GM19238 (cell line): Measurements from ENCODE around the gene FLVCR1.
"Not testable (repeated sequence)": the region's sequence is repeated elsewhere in the genome, so short reads cannot be mapped to it uniquely, and the experiment has no call there.

Source experiments
- DNase-seq: peaks from one replicate; pipeline ENCODE4 v3.0.0; 2011; ENCODE audit warnings: low spot score; ENCODE audit not compliant: insufficient read length

The FLVCR1 gene

DNA sequence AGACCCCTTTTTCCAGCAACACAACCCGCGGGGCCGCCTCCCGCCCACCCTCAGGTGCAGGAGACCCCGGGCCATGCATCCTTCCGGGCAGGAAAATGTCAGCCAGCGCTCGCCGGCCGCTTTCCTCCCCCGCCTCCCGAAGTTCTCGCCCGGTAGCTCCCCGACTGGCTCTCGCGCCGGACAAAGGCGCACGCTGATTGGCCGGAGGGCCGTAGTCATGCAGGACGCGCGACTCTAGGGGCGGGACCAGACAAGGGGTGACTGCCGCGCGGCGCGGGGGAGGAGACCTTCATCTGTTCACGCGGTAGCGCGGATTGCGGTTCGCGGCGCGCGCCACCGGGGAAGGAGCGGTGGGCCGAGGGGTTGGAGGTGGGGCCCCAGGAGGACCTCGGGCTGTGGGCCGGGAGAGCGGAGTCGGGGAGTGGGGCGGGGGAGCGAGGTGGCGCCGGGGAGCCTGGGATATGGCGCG, at the start of gene FLVCR1:
Gene FLVCR1, plus strand, starts transcription at position 284 of the 469 bp plus-strand sequence. Its CDS starts 178 bp downstream, at position 462.
- peak; percentile 94 for DNase-seq

DNA sequence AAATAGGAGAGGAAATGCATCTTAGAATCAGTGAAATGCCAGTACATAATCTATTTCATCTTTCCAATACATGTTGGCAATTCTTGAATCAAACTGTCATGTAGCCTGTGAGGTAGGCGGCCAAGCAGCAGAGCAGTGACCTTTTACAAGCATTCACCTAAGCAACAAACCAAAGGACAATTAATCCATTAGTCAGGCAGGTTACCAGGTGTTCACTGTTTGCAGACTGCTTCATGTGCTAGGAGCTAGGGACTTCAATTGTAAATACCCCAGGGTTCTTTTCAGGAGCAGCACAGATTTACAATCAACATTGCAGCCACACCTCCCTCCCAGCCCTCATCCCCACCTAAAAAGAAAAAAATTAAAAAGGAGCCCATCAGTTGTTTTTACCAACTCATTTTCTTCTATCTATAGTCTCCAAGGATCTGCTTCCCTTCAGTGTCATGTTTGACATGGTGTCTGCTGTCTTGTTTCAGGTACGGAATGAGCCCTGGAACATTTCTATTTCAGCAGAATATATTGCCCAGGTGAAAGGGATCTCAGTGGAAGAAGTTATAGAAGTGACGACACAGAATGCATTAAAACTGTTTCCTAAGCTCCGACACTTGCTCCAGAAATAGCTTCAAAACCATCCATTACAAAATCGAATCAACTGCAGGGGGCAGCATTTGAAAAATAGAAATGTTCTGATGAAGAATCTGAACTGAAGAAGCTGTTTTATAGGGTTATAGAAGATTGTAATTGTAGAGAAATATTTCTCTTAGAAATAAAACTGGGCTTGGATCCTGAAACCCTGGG, 43.3 kb upstream of the FLVCR1 start:
- DNase-seq = no peak

DNA sequence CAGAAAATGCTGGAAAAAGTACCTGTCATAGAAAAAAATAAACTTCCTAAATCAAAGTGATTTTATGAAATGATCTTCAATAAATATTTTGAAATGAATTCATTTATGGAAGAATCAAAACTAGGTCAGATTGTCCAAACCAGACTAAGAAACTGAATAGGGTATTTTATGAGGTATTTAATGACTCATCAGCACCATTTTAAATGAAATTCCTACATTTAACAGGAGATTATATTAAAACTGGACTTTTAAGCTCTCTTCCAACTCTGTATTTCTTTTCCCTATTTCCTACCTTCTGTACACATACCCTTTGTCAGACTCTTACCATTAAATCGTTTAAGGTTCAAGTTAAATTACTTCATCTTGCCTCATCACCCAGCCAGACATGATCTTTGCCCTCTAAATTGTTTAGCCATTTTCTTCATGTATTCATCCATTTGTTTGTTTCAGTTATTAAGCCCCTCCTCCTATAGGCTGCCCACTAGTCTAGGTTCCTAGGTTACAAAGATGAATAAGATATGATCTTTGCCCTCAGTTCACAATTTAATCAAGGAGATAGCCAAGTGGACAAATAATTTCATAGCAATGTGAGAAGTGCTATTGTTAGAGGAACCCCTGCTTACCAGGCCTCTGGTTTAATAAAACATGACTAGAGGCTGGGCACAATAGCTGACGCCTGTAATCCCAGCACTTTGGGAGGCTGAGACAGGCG, 41.4 kb upstream of the FLVCR1 start:
- no peak for DNase-seq

DNA sequence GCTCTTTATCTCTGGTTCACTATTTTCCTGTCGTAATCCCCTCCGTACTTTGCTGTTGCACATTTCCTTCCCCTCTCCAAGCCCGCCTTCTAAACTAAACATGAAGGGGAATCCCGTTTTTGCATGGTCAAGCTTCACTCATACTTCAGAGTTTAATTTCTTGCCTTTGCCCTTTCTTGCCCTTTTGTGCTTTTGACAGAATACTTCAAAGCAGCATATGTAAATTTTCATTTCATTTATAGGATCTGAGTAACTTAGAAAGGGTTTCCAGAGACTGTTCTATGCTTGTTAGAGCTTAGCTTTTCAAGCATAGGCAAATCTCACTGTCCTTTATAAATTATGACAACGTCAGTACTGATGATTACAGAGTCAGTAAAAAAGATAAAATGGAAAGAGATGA, 38.3 kb upstream of the FLVCR1 start:
- DNase-seq = no peak

DNA sequence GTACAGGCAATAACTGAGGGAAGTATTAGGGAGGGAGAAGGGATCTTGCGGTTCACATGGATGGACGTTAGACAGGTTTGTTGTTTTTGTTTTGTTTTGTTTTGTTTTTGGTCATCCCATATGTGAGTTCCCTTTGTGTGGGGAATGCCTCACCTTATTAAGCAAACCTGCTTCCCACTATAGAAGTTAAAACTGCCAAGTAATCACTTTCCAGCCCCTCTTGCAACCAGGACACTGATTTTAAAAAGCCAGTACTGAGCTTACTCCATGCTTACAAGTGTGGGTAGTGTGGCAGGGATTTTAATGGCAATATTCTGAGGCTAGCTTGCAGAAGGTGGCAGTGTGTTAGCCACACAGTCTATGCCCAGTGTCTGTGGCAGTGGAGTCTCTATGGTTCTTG, 37.1 kb upstream of the FLVCR1 start:
- no peak for DNase-seq

DNA sequence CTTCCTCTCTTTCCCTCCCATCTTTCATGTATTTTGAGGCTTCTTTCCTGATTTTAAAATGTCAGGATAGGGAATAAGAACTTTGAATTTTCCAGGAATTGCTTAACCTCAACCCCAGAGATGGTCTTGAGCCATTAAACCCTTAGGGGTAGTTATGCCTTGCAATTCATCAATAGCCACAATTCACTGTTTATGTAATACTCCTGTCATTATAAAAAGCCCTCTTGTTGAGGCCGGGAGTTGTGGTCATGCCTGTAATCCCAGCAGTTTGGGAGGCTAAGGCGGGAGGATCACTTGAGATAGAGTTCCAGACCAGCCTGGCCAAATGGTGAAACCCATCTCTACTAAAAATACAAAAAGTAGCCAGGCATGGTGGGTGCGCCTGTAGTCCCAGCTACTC, 35.1 kb upstream of the FLVCR1 start:
- no peak for DNase-seq

DNA sequence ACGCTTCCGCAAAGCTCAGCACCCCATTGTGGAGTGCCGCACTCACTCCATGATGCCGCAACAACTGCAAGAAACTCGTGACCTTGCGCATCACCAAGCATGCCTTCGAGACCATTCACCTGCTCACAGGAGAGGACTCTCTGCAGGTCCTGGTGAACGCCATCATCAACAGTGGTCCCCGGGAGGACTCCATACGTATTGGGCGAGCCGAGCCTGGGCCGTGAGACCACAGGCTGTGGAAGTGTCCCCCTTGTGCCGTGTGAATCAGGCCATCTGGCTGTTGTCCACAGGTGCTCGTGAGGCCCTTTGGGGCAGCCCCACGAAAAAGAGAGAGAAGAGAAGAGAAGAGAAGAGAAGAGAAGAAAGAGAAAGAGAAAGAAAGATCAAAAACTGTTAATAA, 33.9 kb upstream of the FLVCR1 start:
- no peak for DNase-seq

DNA sequence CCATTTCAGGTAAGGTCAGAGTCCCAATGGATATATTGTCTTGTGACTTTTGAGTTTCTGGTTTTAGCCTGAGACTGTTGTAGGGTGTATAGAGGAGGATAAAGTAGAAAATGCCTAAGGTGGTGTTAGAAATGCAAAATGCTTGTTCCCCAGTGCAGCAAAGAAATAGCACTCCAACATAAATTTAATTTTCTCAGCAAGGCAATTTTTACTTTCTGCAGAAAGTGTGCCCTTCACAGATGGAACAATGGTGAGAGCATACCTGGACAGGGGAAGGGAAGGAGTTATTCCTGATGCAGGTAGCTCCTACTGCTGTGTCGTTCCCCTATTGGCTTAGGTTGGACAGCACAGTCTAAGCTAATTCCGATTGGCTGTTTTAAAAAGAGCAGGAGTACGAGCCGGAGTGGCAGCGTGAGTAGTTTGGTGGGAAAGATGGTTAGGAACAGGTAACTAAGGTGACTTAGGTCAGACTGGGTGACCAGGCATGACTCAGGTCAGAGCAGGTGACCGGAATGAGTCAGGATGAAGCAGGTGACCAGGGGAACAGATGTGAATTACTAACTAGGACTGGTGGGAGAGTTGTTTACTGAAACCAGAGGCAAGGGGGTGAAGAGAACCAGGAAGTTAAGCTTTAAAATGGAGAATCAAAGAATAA, 32.1 kb upstream of the FLVCR1 start:
- DNase-seq = no peak

DNA sequence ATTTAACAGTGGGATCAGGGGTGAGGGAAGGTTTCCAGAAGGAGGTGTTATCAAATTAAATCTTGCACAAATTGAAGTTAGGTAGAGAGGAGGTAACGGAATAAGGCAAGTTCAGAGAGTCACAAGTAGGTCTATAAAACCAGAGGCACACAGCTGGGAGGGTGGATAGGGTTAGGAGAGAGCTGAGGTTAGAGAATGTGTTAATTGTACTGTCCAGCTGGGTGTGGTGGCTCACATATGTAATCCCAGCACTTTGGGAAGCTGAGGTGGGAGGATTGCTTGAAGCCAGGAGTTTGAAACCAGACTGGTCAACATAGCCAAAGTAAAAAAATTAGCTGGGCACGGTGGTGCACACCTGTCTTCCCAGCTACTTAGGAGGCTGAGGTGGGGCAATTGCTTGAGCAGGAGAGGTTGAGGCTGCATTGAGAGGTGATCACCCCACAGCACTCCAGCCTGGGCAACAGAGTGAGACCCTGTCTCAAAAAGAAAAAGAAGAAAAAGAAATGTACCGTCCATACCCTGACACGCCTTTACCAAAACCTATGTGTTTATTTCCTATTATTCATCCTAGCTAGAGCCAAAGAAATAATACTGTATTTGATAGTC, 30.8 kb upstream of the FLVCR1 start:
- no peak for DNase-seq

DNA sequence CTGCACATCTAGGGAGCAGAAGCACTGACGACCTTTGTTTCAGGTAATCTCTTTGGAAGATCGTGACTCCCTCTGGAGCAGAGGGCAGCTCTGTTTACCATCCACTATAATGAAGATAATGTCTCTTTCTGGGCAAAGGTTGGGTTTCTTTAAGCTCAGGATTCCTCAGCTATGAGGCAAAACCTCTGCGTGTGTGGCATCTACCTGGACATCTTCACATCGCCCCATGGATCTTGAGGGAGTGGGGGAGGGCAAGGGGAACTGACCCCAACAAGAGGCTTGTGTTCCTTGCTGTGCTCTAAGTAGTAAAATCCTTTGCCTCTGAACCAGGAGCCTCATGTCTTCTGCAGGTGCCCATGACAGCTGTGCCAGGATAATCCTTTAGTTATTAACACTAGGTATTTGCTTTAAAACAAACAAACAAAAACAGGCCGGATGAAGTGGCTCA, 30.2 kb upstream of the FLVCR1 start:
- DNase-seq = no peak

DNA sequence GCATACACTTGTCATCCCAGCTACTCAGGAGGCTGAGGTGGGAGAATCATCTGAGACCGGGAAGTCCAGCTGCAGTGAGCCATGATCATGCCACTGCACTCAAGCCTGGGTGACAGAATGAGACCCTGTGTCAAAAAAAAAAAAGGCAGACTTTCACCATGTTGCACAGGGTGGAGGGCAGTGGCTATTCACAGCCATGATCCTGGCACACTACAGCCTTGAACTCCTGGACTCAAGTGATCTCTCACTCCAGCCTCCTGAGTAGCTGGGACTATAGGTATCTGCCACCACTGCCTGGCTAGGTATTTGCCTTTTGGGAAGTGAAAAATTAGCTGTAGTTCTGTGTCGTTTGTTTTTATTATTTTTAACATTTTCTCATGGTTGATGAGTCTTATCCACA, 29.7 kb upstream of the FLVCR1 start:
- DNase-seq = no peak

DNA sequence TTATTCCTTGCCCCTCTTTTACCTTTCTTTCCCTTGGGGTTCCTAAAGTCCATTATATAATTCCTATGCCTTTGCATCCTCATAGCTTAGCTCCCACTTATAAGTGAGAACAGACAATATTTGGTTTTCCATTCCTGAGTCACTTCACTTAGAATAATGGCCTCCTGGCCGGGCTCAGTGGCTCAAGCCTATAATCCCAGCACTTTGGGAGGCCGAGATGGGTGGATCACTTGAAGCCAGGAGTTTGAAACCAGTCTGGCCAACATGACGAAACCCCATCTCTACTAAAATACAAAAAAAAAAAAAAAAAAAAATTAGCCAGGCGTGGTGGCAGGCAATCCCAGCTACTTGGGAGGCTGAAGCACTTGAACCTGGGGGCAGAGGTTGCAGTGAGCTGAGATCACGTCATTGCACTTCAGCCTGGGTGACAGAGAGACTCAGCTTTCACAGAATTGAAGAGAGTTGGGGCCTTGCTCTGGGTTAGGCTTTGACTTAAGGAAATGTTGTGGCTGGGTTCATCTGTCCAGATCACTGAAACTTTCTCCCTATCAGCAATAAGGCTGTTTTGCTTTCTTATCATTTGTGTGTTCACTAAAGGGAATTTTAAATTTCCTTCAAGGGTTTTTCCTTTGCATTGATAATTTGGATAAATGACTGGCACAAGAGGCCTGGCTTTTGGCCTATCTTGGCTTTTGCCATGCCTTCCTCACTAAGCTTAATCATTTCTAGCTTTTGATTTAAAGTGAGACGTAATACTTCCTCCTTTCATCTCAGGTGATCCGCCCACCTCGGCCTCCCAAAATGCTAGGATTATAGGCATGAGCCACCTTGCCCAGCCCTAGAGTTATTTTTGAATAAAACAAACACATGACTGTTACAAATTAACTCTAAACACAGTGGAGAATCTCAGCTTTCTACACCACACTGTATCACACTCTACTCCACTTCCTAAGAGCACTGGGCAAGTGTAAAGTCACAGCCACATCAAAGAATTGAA, 24.6 kb upstream of the FLVCR1 start:
- DNase-seq = peak; percentile 11

DNA sequence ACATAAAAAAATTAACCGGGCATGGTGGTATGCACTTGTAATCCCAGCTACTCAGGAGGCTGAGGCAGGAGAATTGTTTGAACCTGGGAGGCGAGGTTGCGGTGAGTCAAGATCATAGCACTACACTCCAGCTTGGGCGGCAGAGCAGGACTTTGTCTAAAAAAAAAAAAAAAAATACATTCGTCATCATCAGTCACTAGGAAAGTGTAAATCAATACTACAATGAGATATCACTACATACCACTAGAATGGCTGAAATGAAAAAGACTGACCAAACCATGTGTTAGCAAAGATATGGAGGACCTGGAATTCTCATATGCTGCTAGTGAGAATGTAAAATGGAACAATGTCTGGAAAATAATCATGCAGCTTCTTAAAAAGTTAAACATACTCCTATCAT, 19.9 kb upstream of the FLVCR1 start:
- DNase-seq = no peak

DNA sequence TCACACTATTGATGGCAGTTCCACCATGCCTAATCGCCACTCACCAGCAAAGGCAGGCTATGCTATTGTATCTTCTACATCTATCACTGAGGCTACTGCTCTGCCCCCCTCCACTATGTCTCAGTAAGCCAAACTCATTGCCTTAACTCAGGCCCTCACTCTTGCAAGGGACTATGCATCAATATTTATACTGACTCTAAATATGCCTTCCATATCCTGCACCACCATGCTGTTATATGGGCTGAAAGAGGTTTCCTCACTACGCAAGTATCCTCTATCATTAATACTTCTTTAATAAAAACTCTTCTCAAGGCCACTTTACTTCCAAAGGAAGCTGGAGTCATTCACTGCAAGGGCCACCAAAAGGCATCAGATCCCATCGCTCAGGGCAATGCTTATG, 13.6 kb upstream of the FLVCR1 start:
- not testable (repeated sequence) for DNase-seq

DNA sequence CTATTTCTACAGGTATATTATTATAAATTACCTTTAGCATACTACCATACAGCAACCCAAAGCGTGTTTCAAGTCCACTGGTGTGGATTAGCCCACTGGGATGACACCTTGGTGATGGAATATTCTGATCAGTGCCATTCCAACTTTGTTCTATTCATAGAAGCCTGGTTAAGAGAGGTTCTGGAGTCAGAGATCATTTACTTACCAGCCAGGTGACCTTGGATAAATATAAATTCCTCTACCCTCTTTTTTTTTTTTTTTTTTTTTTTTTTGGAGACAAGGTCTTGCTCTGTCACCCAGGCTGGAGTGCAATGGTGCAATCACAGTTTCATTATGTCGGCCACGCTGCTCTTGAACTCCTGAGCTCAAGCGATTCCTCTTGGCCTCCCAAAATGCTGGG, 10.5 kb upstream of the FLVCR1 start, which contains the start of gene SPATA45:
Gene SPATA45, minus strand, starts transcription at position 101 of the 400 bp plus-strand sequence. CDS start 11,500 bp downstream, outside the sequence.
- DNase-seq = no peak

DNA sequence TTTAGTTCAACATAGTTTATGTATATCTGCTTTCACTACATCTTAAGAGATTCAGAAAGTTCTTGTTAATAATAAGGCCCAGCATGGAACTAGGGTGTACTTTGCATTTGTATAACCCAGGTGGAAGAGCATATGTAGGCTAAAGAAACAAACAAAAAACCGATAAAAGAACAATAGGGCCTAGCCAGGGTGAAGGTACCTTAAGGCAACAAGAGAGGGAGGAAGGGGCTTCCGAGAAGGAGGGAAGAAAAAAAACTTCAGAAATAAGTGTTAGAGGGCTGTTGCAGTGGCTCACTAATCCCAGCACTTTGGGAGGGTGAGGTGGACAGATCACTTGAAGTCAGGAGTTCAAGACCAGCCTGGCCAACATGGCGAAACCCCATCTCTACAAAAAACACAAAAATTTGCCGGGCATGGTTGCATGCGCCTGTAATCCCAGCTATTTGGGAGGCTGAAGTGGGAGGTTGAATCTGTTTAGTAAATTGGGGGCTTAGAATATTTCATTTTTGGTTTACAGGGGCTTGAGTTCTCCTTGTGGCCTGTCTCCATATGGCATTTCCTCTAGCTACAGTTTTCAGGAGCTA, 5.9 kb upstream of the FLVCR1 start:
- DNase-seq = no peak

DNA sequence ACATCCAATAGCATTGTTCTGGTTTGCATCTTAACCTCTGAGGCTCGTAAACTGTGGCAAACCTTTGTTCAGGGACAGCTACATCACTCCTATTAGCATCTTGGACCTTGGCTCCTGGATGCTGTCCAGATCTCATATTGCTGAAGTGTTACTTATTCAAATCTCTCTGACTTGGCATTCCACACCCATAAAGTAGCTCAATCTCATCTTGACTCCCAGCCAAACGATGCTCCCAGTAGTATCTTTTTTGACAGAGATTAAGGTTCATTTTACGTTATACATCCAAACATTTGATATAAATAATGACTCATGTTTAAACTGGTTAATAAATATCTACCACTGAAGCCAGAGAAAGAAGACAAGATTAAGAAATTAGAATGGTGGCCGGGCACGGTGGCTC, 4.4 kb upstream of the FLVCR1 start:
- no peak for DNase-seq

DNA sequence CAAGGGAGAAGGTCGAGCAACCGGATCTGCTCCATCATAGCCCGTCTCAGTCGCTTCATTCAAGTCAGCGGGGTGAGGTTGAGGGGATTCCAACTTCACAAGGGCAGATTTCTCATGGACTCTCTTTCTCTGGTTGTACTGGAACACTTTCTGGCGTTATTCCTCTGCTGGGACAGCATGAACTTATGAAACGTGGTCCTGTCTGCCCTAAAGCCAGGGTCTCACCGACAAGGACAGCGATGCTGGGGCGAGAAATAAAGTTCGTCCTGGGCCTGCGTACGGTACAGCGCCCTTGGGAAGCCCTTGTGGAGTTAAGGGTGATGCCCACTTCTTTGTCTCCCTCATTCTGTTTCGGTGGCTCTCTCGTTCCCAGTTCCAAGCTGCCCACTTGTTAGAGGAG, 1.3 kb upstream of the FLVCR1 start:
- no peak for DNase-seq

DNA sequence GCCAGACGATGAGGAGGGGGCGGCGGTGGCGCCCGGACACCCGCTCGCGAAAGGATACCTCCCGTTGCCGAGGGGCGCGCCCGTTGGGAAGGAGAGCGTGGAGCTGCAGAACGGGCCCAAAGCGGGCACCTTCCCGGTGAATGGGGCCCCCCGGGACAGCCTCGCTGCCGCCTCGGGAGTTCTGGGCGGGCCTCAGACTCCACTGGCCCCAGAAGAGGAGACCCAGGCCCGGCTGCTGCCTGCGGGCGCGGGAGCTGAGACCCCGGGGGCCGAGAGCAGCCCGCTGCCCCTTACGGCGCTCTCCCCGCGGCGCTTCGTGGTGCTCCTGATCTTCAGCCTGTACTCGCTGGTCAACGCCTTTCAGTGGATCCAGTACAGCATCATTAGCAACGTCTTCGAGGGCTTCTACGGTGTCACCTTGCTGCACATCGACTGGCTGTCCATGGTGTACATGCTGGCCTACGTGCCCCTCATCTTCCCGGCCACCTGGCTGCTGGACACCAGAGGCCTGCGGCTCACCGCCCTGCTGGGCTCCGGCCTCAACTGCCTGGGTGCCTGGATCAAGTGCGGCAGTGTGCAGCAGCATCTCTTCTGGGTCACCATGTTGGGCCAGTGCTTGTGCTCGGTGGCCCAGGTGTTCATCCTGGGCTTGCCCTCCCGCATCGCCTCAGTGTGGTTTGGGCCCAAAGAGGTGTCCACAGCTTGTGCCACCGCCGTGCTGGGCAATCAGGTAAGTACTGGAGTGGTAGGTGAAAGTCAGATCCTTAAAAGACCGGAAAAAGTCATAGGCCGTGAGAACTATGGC, 588 bp downstream of the FLVCR1 start:
- DNase-seq = peak; percentile 19
